Pancreas (tissue), 10 donors: Measurements from ENCODE around the gene PLPP4. TPM values are rescaled to one million over a fixed set of nuclear protein-coding genes. Genes with fewer than 3 reads are reported as not detected.

Experiments used
- ATAC-seq, 4 donors: fragments of 200-7000 bp; cut with Tn5 transposase; one replicate each; pipeline versions ENCODE4 v1.8.0 to v1.9.1; 2020; ENCODE audit warnings: mild to moderate bottlenecking in 4 of 4, moderate library complexity in 4 of 4
- DNase-seq, 6 donors: peaks; one replicate each; pipeline ENCODE4 v3.0.0-alpha.2; 2020
- FAIRE-seq: peaks from 2 replicates; lab custom pipeline; 2012; peaks lifted over from hg19 to GRCh38; lab: Jason Lieb, UNC
- H3K27ac ChIP-seq, 4 donors: fragments of 200-600 bp; sonication (generic); 1 replicate in 3 of 4; 2 replicates in 1 of 4; pipeline versions ENCODE4 v1.5.0 to v1.8.0; 2020
- H3K27me3 ChIP-seq, 4 donors: fragments of 200-600 bp; one replicate each; pipeline ENCODE4 v1.8.0; 2021
- H3K36me3 ChIP-seq, 3 donors: fragments of 200-600 bp; sonication (generic) in 1 of 3; one replicate each; pipeline versions ENCODE4 v1.5.0 to v1.8.0; 2020 to 2021
- H3K4me1 ChIP-seq, 3 donors: fragments of 200-600 bp; one replicate each; pipeline ENCODE4 v1.8.0; 2021
- H3K4me3 ChIP-seq, 4 donors: fragments of 200-600 bp; sonication (generic) in 2 of 4; one replicate each; pipeline versions ENCODE4 v1.5.0 to v1.8.0; 2020 to 2021
- H3K9me3 ChIP-seq, 4 donors: fragments of 200-600 bp; one replicate each; pipeline ENCODE4 v1.8.0; 2021
- CTCF ChIP-seq, 4 donors: fragments of 200-600 bp; sonication (generic) in 3 of 4; IDR thresholded peaks; one replicate each; pipeline versions ENCODE4 v1.5.0 to v1.8.0; 2021; ENCODE audit warnings: antibody characterized with exemption in 4 of 4
- WGBS, 2 donors: extraction: QIAGEN DNeasy Blood & Tissue Kit; methylation state at CpG; one replicate each; pipeline ENCODE4 v1.1.7; 2013; 5-methylcytosine and 5-hydroxymethylcytosine counted together
- intact Hi-C, 3 donors: fragments of 100-400 bp; cut with DNase I; formaldehyde crosslinking; loops; one replicate each; pipeline versions ENCODE4 v1.11.1 to v1.14.2; 2022
- polyA plus RNA-seq, 2 donors: library from polyadenylated mRNA; stranded (reverse); fragments of 200-250 nt; gene quantifications; one replicate each; pipeline ENCODE4 v1.2.3, GENCODE V29; 2013
- total RNA-seq, 6 donors: library from RNA; stranded (reverse); fragmentation: NEBNext Ultra II Directional in 4 of 6; extraction: Animal tissue kit (Norgen Biotek cat#: 25700) in 4 of 6; gene quantifications; one replicate each; pipeline versions ENCODE4 v1.2.1 to v1.2.4, GENCODE V29; 2021 to 2023
- donor health status: healthy with polysubstance abuse.
- donor health status: DM: no; HTN: no; CAD: no; lungs with moderate emphysema.
- donor health status: DM: no; HTN: no; CAD: no.
- donor health status: control.
- donor health status: control.
- donor health status: Bipolar disorder and iron deficiency.
- donor health status: DM: yes; HTN: yes; CAD: no.
- donor health status: DM: no; HTN: no; CAD: no.
- donor health status: DM: no; HTN: no; CAD: no.
- donor health status: DM: yes; HTN: yes; CAD: no.

Gene PLPP4
- total and polyA plus RNA-seq, 8 donors = 0.07 to 1.7 (median 0.08) TPM; not detected in 5

DNA sequence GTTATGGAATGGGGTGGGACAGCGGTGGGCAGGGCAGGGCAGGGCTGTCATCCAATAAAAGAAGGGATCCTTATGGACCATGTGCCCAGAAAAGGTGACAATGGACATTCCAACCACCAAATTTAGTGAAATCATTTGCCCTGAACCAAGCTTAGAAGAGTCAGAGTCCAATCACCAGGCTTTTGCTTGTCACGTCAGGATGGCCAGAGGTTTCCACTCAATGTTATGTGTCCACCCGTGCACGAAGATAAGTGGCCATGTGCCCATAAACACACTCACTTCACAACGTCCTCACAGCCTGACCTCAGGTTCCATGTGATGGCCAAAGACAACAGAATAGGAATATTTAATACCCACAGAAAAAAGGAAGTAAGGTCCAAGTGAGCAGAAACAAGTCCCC lies 36.6 kb upstream of the PLPP4 start:
- intact Hi-C loops = loop anchor here in 2 of 3 donors (5.0 to 10.0 kb wide), 2 partner anchors 314 to 317 kb away; no protein-coding TSS in a partner anchor
- Histone ChIP-seq H3K36me3 (no peaks in the 10 kb centered on the region), H3K27me3 (no peaks in the 10 kb centered on the region), H3K9me3 (no peaks in the 10 kb centered on the region), H3K4me1 (no peaks in the 10 kb centered on the region), H3K27ac (no peak overlapping the region), H3K4me3 (no peak overlapping the region)
- DNase-seq = no peak
- TF ChIP-seq CTCF (IDR thresholded peaks at IDR 0.05) = no peak
- no peak for FAIRE-seq
- 40 to 63% methylated on average over 5 of the region's 5 CpGs for WGBS, 2 donors
- ATAC-seq = no peak

DNA sequence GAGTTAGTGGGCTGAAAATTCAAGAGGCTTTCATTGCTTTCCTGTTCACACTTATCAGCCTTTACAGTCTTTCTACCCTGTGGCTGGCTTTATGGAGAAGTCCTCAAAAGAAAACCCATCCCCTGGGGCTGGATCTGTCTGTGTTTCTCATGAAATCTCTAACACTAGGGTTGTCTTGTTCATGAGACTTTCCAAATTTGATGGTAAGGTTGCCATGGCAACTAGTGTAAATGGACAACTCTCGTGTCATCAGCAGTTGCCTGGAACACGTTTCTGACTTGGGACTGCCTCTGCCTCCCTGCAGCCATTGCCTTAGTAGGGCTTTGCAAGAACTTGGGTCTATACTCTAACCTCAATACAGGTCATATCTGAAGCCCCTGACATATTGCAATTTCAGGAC lies 35.8 kb upstream of the PLPP4 start:
- intact Hi-C loops = loop anchor here in 2 of 3 donors (5.0 to 10.0 kb wide), 2 partner anchors 314 to 316 kb away; no protein-coding TSS in a partner anchor
- ATAC-seq = no peak
- no peak for DNase-seq
- Histone ChIP-seq H3K4me1 (no peaks in the 10 kb centered on the region), H3K9me3 (no peaks in the 10 kb centered on the region), H3K36me3 (no peaks in the 10 kb centered on the region), H3K4me3 (no peak overlapping the region), H3K27ac (no peak overlapping the region), H3K27me3 (no peaks in the 10 kb centered on the region)
- no peak for TF ChIP-seq CTCF (IDR thresholded peaks at IDR 0.05)
- 20 to 33% methylated on average over 2 of the region's 2 CpGs for WGBS, 2 donors
- no peak for FAIRE-seq

DNA sequence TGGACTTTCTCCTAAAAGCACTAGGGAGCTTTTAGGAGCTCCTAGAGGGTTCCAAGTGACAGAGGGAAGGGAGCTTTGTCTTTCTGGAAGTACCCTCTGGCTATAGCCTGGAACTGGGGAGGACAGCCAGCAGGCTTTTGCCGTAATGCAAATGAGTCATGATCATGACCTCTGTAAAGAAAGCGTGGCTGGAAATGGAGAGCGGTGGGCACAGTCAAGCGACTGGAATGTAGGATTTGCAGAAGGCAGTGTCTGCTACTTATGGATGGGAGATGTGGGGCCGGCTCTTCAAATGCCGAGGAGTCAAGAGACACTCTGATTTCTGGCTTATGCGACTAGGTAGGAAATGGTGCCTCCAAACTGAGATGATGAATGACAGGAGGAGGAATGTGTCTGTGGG lies 34.6 kb upstream of the PLPP4 start:
- no peaks in the 10 kb centered on the region for H3K27me3 ChIP-seq
- TF ChIP-seq CTCF (IDR thresholded peaks at IDR 0.05) = no peak
- H3K27ac ChIP-seq = no peak overlapping the region
- FAIRE-seq (no peak), ATAC-seq (no peak), DNase-seq (no peak)
- H3K4me1 ChIP-seq = no peaks in the 10 kb centered on the region
- WGBS, 2 donors = 64 to 80% methylated on average over 7 of the region's 7 CpGs
- intact Hi-C loops = loop anchor here in 2 of 3 donors (5.0 to 10.0 kb wide), 2 partner anchors 312 to 315 kb away; no protein-coding TSS in a partner anchor
- no peaks in the 10 kb centered on the region for H3K9me3 ChIP-seq
- H3K36me3 ChIP-seq = no peaks in the 10 kb centered on the region
- no peak overlapping the region for H3K4me3 ChIP-seq

GRCh38 chr10:120423431-120424197 lies 33.4 kb upstream of the PLPP4 start:
- no peaks in the 10 kb centered on the region for H3K4me1 ChIP-seq
- H3K4me3 ChIP-seq = no peak overlapping the region
- H3K27me3 ChIP-seq = no peaks in the 10 kb centered on the region
- H3K27ac ChIP-seq = no peak overlapping the region
- intact Hi-C loops = loop anchor here in 2 of 3 donors (5.0 to 10.0 kb wide), 2 partner anchors 311 to 314 kb away; no protein-coding TSS in a partner anchor
- no peaks in the 10 kb centered on the region for H3K36me3 ChIP-seq
- peak; percentile 62 to 82 (median 72) for TF ChIP-seq CTCF (IDR thresholded peaks at IDR 0.05)
- peak; percentile 48 to 85 (median 72) for ATAC-seq
- no peak for FAIRE-seq
- WGBS, 2 donors = 49 to 53% methylated on average over 8 of the region's 8 CpGs
- peak in 3 of 6 donors; percentile 24 to 63 (median 32) for DNase-seq
- H3K9me3 ChIP-seq = no peaks in the 10 kb centered on the region

DNA sequence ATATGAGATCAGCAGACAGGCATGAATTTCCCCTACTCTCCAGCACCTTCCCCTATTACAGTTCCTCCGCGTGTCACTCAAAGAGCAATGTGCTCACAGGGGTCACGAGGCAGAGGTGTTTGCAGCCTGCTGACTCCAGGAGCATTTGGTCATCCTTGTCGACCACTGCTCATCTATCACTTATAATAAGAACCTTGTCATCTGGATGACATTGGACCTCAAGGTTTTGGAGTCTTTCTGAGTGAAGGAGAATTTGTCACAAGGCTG lies 32.9 kb upstream of the PLPP4 start:
- no peaks in the 10 kb centered on the region for H3K27me3 ChIP-seq
- no peak for TF ChIP-seq CTCF (IDR thresholded peaks at IDR 0.05)
- no peaks in the 10 kb centered on the region for H3K36me3 ChIP-seq
- H3K4me1 ChIP-seq = no peaks in the 10 kb centered on the region
- no peaks in the 10 kb centered on the region for H3K9me3 ChIP-seq
- DNase-seq (no peak), FAIRE-seq (no peak), ATAC-seq (no peak)
- H3K27ac ChIP-seq = no peak overlapping the region
- H3K4me3 ChIP-seq = no peak overlapping the region
- 65 to 77% methylated on average over 4 of the region's 4 CpGs for WGBS, 2 donors
- intact Hi-C loops = loop anchor here in 2 of 3 donors (5.0 to 10.0 kb wide), 2 partner anchors 311 to 313 kb away; no protein-coding TSS in a partner anchor
